ENCODE measurements around the gene MAP2K2. TPM values are rescaled to one million over a fixed set of nuclear protein-coding genes. Genes with fewer than 3 reads are reported as not detected.

The MAP2K2 gene
- total RNA-seq, 1 experiment from 2014 or later, result 177 TPM

GRCh38 chr19:4154571-4155312 is 30.8 kb upstream of the MAP2K2 start:
- no peak for DNase-seq (ENCODE audit: low spot score)
- no peaks in the 10 kb centered on the region for H3K4me1 Mint-ChIP-seq
- no peaks in the 10 kb centered on the region for H3K36me3 Mint-ChIP-seq
- H3K4me3 Mint-ChIP-seq, result no peak overlapping the region
- no peak for ATAC-seq
- POLR2A ChIA-PET, result no interaction called here
- TF ChIP-seq JUN (CRISPR knock-in tag; IDR thresholded peaks at IDR 0.05) (no peak), MXD4 (CRISPR knock-in tag; IDR thresholded peaks at IDR 0.05; ENCODE audit: borderline replicate concordance) (no peak), NR1H2 (CRISPR knock-in tag; IDR thresholded peaks at IDR 0.05) (no peak), SP1 (CRISPR knock-in tag; conservative IDR thresholded peaks at IDR 0.05) (no peak)
- no peaks in the 10 kb centered on the region for H3K9me3 Mint-ChIP-seq
- CTCF ChIA-PET, result interaction anchor here (1.2 to 3.3 kb wide), 2 partner anchors 14 to 167 kb away, joined by 3 to 49 read pairs; no protein-coding TSS in a partner anchor
- H3K27ac Mint-ChIP-seq, result no peak overlapping the region
- H3K27me3 Mint-ChIP-seq (ENCODE audit: low read depth), result peaks cover 17% of the 10 kb centered on the region

- no peak for DNase-seq (ENCODE audit: low spot score)
- Mint-ChIP-seq H3K36me3 (no peaks in the 10 kb centered on the region), H3K9me3 (no peaks in the 10 kb centered on the region), H3K27ac (no peak overlapping the region), H3K4me1 (no peaks in the 10 kb centered on the region), H3K4me3 (no peak overlapping the region), H3K27me3 (ENCODE audit: low read depth) (peaks cover 15% of the 10 kb centered on the region)
- ATAC-seq, result no peak
- ChIA-PET POLR2A (interaction anchor here (0.6 kb wide), 1 partner anchor 103 kb away, joined by 4 read pairs; no protein-coding TSS in a partner anchor), CTCF (interaction anchor here (1.3 to 3.3 kb wide), 3 partner anchors 12 to 56 kb away, joined by 4 to 49 read pairs (median 5); no protein-coding TSS in a partner anchor)
- TF ChIP-seq ESRRA (CRISPR knock-in tag; IDR thresholded peaks at IDR 0.05; ENCODE audit: borderline replicate concordance) (no peak), ZNF121 (CRISPR knock-in tag; IDR thresholded peaks at IDR 0.05) (peak; percentile 26; the same call in 1 of the 2 replicates)
Measured at GRCh38 chr19:4152241-4152998, 28.5 kb upstream of the MAP2K2 start.

GRCh38 chr19:4151623-4152022 is 27.7 kb upstream of the MAP2K2 start:
- no peak for TF ChIP-seq IRF1 (CRISPR knock-in tag; IDR thresholded peaks at IDR 0.05)
- no peak for TF ChIP-seq NR2C2 (CRISPR knock-in tag; IDR thresholded peaks at IDR 0.05)
- no peak for TF ChIP-seq ZNF396 (CRISPR knock-in tag; IDR thresholded peaks at IDR 0.05; ENCODE audit: borderline replicate concordance)
- no peak for ATAC-seq
- H3K4me3 Mint-ChIP-seq, result no peak overlapping the region
- H3K27ac Mint-ChIP-seq, result no peak overlapping the region
- no peaks in the 10 kb centered on the region for H3K9me3 Mint-ChIP-seq
- H3K36me3 Mint-ChIP-seq, result no peaks in the 10 kb centered on the region
- no peaks in the 10 kb centered on the region for H3K4me1 Mint-ChIP-seq
- POLR2A ChIA-PET, result no interaction called here
- no peak for DNase-seq (ENCODE audit: low spot score)
- peaks cover 20% of the 10 kb centered on the region for H3K27me3 Mint-ChIP-seq (ENCODE audit: low read depth)
- CTCF ChIA-PET, result interaction anchor here (1.4 to 2.1 kb wide), 2 partner anchors 11 to 12 kb away, joined by 4 to 6 read pairs; no protein-coding TSS in a partner anchor

- DNase-seq (ENCODE audit: low spot score) (no peak), ATAC-seq (no peak)
- Mint-ChIP-seq H3K9me3 (no peaks in the 10 kb centered on the region), H3K4me1 (no peaks in the 10 kb centered on the region), H3K36me3 (no peaks in the 10 kb centered on the region), H3K4me3 (no peak overlapping the region), H3K27ac (no peak overlapping the region), H3K27me3 (ENCODE audit: low read depth) (peaks cover 28% of the 10 kb centered on the region)
- ChIA-PET POLR2A (no interaction called here), CTCF (interaction anchor here (2.1 kb wide), 1 partner anchor 10 kb away, joined by 6 read pairs; no protein-coding TSS in a partner anchor)
- TF ChIP-seq TCF7 (CRISPR knock-in tag; IDR thresholded peaks at IDR 0.05; ENCODE audit: low read depth) (no peak), FOXK1 (CRISPR knock-in tag; IDR thresholded peaks at IDR 0.05) (no peak), ZBTB43 (CRISPR knock-in tag; IDR thresholded peaks at IDR 0.05) (no peak), TP53 (CRISPR knock-in tag; IDR thresholded peaks at IDR 0.05) (no peak), ZNF416 (CRISPR knock-in tag; IDR thresholded peaks at IDR 0.05) (no peak), TEAD1 (CRISPR knock-in tag; IDR thresholded peaks at IDR 0.05) (no peak), AFF4 (CRISPR knock-in tag; IDR thresholded peaks at IDR 0.05; ENCODE audit: borderline replicate concordance) (no peak), TEAD4 (CRISPR knock-in tag; IDR thresholded peaks at IDR 0.05) (no peak), ZNF138 (CRISPR knock-in tag; conservative IDR thresholded peaks at IDR 0.05) (no peak)
Measured at GRCh38 chr19:4149518-4150288, 25.8 kb upstream of the MAP2K2 start.
